IMR-90 (cell line): Measurements from ENCODE around the gene C17orf50. TPM values are rescaled to one million over a fixed set of nuclear protein-coding genes. Genes with fewer than 3 reads are reported as not detected.

Experiments
- ATAC-seq: fragments of 200-7000 bp; cut with Tn5 transposase; 2 replicates; pipeline ENCODE4 v1.9.1; 2020; ENCODE audit warnings: low read depth, mild to moderate bottlenecking, moderate library complexity
- BruUV-seq: library from RNA; stranded (reverse); fragments of 400-500 nt; replicated peaks from 2 replicates; lab custom pipeline; 2021; lab: Mats Ljungman, UMichigan
- CTCF ChIA-PET: fragments of 300-600 bp; formaldehyde crosslinking; extraction: SDS; loops from one replicate; lab custom pipeline; 2021; ENCODE audit warnings: antibody characterized with exemption; lab: Yijun Ruan, JAX
- POLR2A ChIA-PET: fragments of 300-600 bp; sonication (Branson Sonifier 250); formaldehyde crosslinking; loops from one replicate; lab custom pipeline; 2022; ENCODE audit warnings: antibody characterized with exemption; ENCODE audit not compliant: unreplicated experiment; lab: Charles Lee
- DNase-seq: peaks from one replicate; pipeline ENCODE4 v3.0.0; 2013
- H2AFZ ChIP-seq: replicated peaks from 2 replicates; pipeline ENCODE3; 2013; ENCODE audit warnings: low read length, mild to moderate bottlenecking; ENCODE audit not compliant: poor library complexity
- H2AK5ac ChIP-seq: 2 replicates; pipeline ENCODE4 v1.6.1; 2013; ENCODE audit warnings: low read depth, low read length, inconsistent platforms
- H2AK9ac ChIP-seq: replicated peaks from 2 replicates; pipeline ENCODE3; 2013; ENCODE audit warnings: mild to moderate bottlenecking, low read depth, low read length, moderate library complexity; ENCODE audit not compliant: poor library complexity
- H2BK120ac ChIP-seq: 2 replicates; pipeline ENCODE4 v1.6.1; 2013; ENCODE audit warnings: low read depth, low read length, inconsistent platforms
- H2BK15ac ChIP-seq: 3 replicates; pipeline ENCODE4 v1.6.1; 2013; ENCODE audit warnings: low read depth, low read length, inconsistent platforms
- H2BK20ac ChIP-seq: 2 replicates; pipeline ENCODE4 v1.6.1; 2013; ENCODE audit warnings: low read depth, mild to moderate bottlenecking, inconsistent platforms, low read length, moderate library complexity
- H2BK5ac ChIP-seq: 2 replicates; pipeline ENCODE4 v1.6.1; 2013; ENCODE audit warnings: mild to moderate bottlenecking, low read depth, low read length, inconsistent platforms; ENCODE audit not compliant: poor library complexity, severe bottlenecking
- H3K14ac ChIP-seq: replicated peaks from 2 replicates; pipeline ENCODE4 v1.6.1; 2013; ENCODE audit warnings: low read depth, low read length, inconsistent platforms
- H3K18ac ChIP-seq: 2 replicates; pipeline ENCODE4 v1.6.1; 2013; ENCODE audit warnings: low read depth, low read length, control low read depth
- H3K23ac ChIP-seq: 2 replicates; pipeline ENCODE4 v1.6.1; 2013; ENCODE audit warnings: low read depth, low read length, inconsistent platforms
- H3K27ac ChIP-seq: 2 replicates; pipeline ENCODE4 v1.5.1; 2013; ENCODE audit warnings: mild to moderate bottlenecking, control low read depth, low read length; ENCODE audit not compliant: insufficient read depth
- H3K27me3 ChIP-seq: 2 replicates; pipeline ENCODE4 v1.6.1; 2013; ENCODE audit warnings: low read length; ENCODE audit not compliant: control insufficient read depth, insufficient read depth
- H3K36me3 ChIP-seq: 2 replicates; pipeline ENCODE4 v1.6.1; 2013; ENCODE audit warnings: low read length, mixed read lengths; ENCODE audit not compliant: control insufficient read depth, insufficient read depth
- H3K4ac ChIP-seq: 2 replicates; pipeline ENCODE4 v1.6.1; 2013; ENCODE audit warnings: low read depth, low read length, inconsistent platforms
- H3K4me1 ChIP-seq: 2 replicates; pipeline ENCODE4 v1.6.1; 2013; ENCODE audit warnings: low read length, mixed read lengths; ENCODE audit not compliant: control insufficient read depth, insufficient read depth
- H3K4me2 ChIP-seq: 2 replicates; pipeline ENCODE4 v1.6.1; 2013; ENCODE audit warnings: low read depth, mild to moderate bottlenecking, control low read depth, low read length, moderate library complexity
- H3K4me3 ChIP-seq: 2 replicates; pipeline ENCODE4 v1.5.1; 2013; ENCODE audit warnings: low read depth, mild to moderate bottlenecking, control low read depth, low read length, moderate library complexity; ENCODE audit not compliant: insufficient read depth
- H3K56ac ChIP-seq: 2 replicates; pipeline ENCODE4 v1.6.1; 2013; ENCODE audit warnings: low read length, inconsistent platforms; ENCODE audit not compliant: insufficient read depth; ENCODE audit errors: extremely low read depth
- H3K79me1 ChIP-seq, 2 experiments: 2 replicates each; pipeline ENCODE4 v1.6.1; 2013; ENCODE audit warnings: low read length in 2 of 2, inconsistent platforms in 1 of 2, low read depth in 1 of 2
- H3K9ac ChIP-seq: 2 replicates; pipeline ENCODE4 v1.6.1; 2013; ENCODE audit warnings: low read depth, low read length, control low read depth
- H3K9me1 ChIP-seq: 2 replicates; pipeline ENCODE4 v1.6.1; 2013; ENCODE audit warnings: low read length, inconsistent platforms; ENCODE audit not compliant: insufficient read depth
- H3K9me3 ChIP-seq: 2 replicates; pipeline ENCODE4 v1.6.1; 2013; ENCODE audit warnings: low read length; ENCODE audit not compliant: control insufficient read depth, insufficient read depth
- H4K20me1 ChIP-seq: 2 replicates; pipeline ENCODE4 v1.6.1; 2013; ENCODE audit warnings: low read length, inconsistent platforms; ENCODE audit not compliant: insufficient read depth
- H4K5ac ChIP-seq: 2 replicates; pipeline ENCODE4 v1.6.1; 2013; ENCODE audit warnings: mild to moderate bottlenecking, low read depth, low read length, control low read depth
- H4K8ac ChIP-seq, 2 experiments: 2 replicates each; pipeline ENCODE4 v1.6.1; 2013; ENCODE audit warnings: low read depth in 2 of 2, low read length in 2 of 2, control low read depth in 1 of 2, inconsistent platforms in 1 of 2
- H4K91ac ChIP-seq: 2 replicates; pipeline ENCODE4 v1.6.1; 2013; ENCODE audit warnings: low read depth, low read length, inconsistent platforms; ENCODE audit not compliant: insufficient read depth
- CEBPB ChIP-seq: IDR thresholded peaks from 2 replicates; pipeline ENCODE4 v1.6.1; 2012; ENCODE audit warnings: low read depth, low read length, improper control_type of control experiment
- CHD1 ChIP-seq: IDR thresholded peaks from 2 replicates; pipeline ENCODE4 v1.6.1; 2012; ENCODE audit warnings: low read depth, low read length, improper control_type of control experiment
- FOS ChIP-seq: fragments of 150-350 bp; IDR thresholded peaks from 2 replicates; pipeline ENCODE4 v1.6.1; 2016; ENCODE audit warnings: low read depth, low read length
- MXI1 ChIP-seq: IDR thresholded peaks from 2 replicates; pipeline ENCODE4 v1.6.1; 2012; ENCODE audit warnings: low read depth, mild to moderate bottlenecking, low read length, moderate library complexity, borderline replicate concordance
- NFE2L2 ChIP-seq: fragments of 150-350 bp; IDR thresholded peaks from 2 replicates; pipeline ENCODE4 v1.6.1; 2016; ENCODE audit warnings: low read depth, mild to moderate bottlenecking, low read length
- RCOR1 ChIP-seq: IDR thresholded peaks from 2 replicates; pipeline ENCODE4 v1.6.1; 2012; ENCODE audit warnings: mild to moderate bottlenecking, low read length, improper control_type of control experiment; ENCODE audit not compliant: insufficient replicate concordance
- RFX5 ChIP-seq: IDR thresholded peaks from 2 replicates; pipeline ENCODE4 v1.8.0; 2012; ENCODE audit warnings: low read depth, mild to moderate bottlenecking, low read length, moderate library complexity
- WGBS, 2 experiments: methylation state at CpG; one replicate each; pipeline versions ENCODE4 v1.1.5 to v1.1.7; 2013; ENCODE audit warnings: missing lambda C conversion rate in 2 of 2; ENCODE audit not compliant: insufficient read length in 1 of 2; ENCODE audit errors: extremely low coverage in 2 of 2; 5-methylcytosine and 5-hydroxymethylcytosine counted together
- dilution Hi-C: fragments of 300-500 bp; cut with HindIII; formaldehyde crosslinking; loops from one replicate; pipeline ENCODE4 v1.14.3; 2018; ENCODE audit warnings: low sequenced_read_pairs; ENCODE audit not compliant: unreplicated experiment
- in situ Hi-C: fragments of 300-500 bp; cut with MboI; formaldehyde crosslinking; loops from 3 replicates; pipeline ENCODE4 v1.14.3; 2019; ENCODE audit warnings: low sequenced_read_pairs, inconsistent platforms, mixed read lengths
- intact Hi-C: fragments of 100-400 bp; cut with micrococcal nuclease; formaldehyde crosslinking; loops from 2 replicates; pipeline ENCODE4 v1.10.0; 2022
- polyA plus RNA-seq, 3 experiments: library from polyadenylated mRNA; depleted of rRNA; stranded (reverse); fragments of >200 nt; gene quantifications; 2 replicates each; pipeline ENCODE4 v1.2.3, GENCODE V29; 2012; ENCODE audit warnings: low replicate concordance in 1 of 3
- total RNA-seq: library from RNA; depleted of rRNA; stranded (reverse); fragments of >200 nt; gene quantifications from 2 replicates; pipeline ENCODE4 v1.2.3, GENCODE V29; 2012
- TF ChIP-seq, protein P1 (sequence below): fragments of 150-350 bp; IDR thresholded peaks from 2 replicates; pipeline ENCODE4 v1.6.1; 2017; ENCODE audit warnings: mild to moderate bottlenecking, antibody characterized with exemption, low read length, low read depth

Gene C17orf50
- total and polyA plus RNA-seq, 2 of the 4 experiments (the other 2 are of a cell fraction), result not detected

DNA sequence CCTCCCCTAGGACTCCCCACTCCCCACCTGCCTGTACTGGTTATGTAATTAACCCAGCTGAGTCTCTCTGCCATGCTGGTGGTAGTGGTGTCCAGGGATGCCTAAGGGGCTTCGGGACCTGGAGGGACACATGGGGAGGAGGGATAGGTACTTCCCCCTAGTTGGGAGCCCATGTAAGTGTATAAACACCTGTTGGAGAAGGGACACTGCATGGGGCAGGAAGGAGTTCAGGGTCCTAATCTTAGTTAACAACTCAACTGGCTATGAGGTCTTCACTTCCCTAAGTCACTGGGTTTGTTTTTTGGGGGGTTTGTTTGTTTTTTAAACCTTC is 27.9 kb upstream of the C17orf50 start:
- H2BK20ac ChIP-seq, result no peak overlapping the region
- H3K18ac ChIP-seq, result no peak overlapping the region
- ChIA-PET CTCF (interaction anchor here (0.6 kb wide), 2 partner anchors 120 to 170 kb away, joined by 3 read pairs; no protein-coding TSS in a partner anchor), POLR2A (no interaction called here)
- H3K9ac ChIP-seq, result no peak overlapping the region
- intact Hi-C loops, result no loop called here
- no peaks in the 10 kb centered on the region for H3K36me3 ChIP-seq
- H2BK120ac ChIP-seq, result no peak overlapping the region
- no peaks in the 10 kb centered on the region for H3K9me3 ChIP-seq
- in situ Hi-C loops, result loop anchor here (25.0 kb wide), 1 partner anchor 370 kb away; the partner anchor contains the start of gene SLFN11
- dilution Hi-C loops, result no loop called here
- 0 out of 2 replicates have a peak, but pooled peaks cover 3% of the 10 kb centered on the region for H4K20me1 ChIP-seq
- TF ChIP-seq CEBPB, result no peak
- TF ChIP-seq CHD1, result no peak
- TF ChIP-seq, protein P1, sequence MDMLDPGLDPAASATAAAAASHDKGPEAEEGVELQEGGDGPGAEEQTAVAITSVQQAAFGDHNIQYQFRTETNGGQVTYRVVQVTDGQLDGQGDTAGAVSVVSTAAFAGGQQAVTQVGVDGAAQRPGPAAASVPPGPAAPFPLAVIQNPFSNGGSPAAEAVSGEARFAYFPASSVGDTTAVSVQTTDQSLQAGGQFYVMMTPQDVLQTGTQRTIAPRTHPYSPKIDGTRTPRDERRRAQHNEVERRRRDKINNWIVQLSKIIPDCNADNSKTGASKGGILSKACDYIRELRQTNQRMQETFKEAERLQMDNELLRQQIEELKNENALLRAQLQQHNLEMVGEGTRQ, result no peak
- TF ChIP-seq FOS, result no peak
- TF ChIP-seq RFX5, result no peak
- TF ChIP-seq NFE2L2, result no peak
- no peak for TF ChIP-seq MXI1
- TF ChIP-seq RCOR1, result no peak
- DNase-seq (no peak), ATAC-seq (no peak)
- no peak overlapping the region for H2AK5ac ChIP-seq
- no peak overlapping the region for H2AK9ac ChIP-seq
- no peak overlapping the region for H2AFZ ChIP-seq
- no peak overlapping the region for H3K14ac ChIP-seq
- no peak overlapping the region for H4K91ac ChIP-seq
- no peak overlapping the region; the same call in 1 of the 2 replicates for H3K4me2 ChIP-seq
- no peak overlapping the region for H3K4ac ChIP-seq
- H3K23ac ChIP-seq, result no peak overlapping the region
- no CpG with 5 or more reads among the region's 1 CpG for WGBS, 2 experiments
- H3K27me3 ChIP-seq, result no peaks in the 10 kb centered on the region
- peaks cover 4% of the 10 kb centered on the region; the same call in 1 of the 2 replicates for H3K9me1 ChIP-seq
- H2BK5ac ChIP-seq, result no peak overlapping the region
- H4K8ac ChIP-seq, result no peak overlapping the region
- no peak overlapping the region for H4K5ac ChIP-seq
- no peak overlapping the region for H3K27ac ChIP-seq
- H3K79me1 ChIP-seq, result peaks cover 0 to 6% of the 10 kb centered on the region in 2 experiments; a peak in 1 of 4 replicates
- no peak overlapping the region for H3K56ac ChIP-seq
- no TSS peak for BruUV-seq
- H3K4me3 ChIP-seq, result no peak overlapping the region
- peaks cover 3% of the 10 kb centered on the region for H3K4me1 ChIP-seq
- no peak overlapping the region for H2BK15ac ChIP-seq
